GM19463 (cell line): ENCODE data around the gene SANBR.
"Not testable (repeated sequence)": the region's sequence is repeated elsewhere in the genome, so short reads cannot be mapped to it uniquely, and the experiment has no call there.

Source experiments
- ATAC-seq: cut with Tn5 transposase; IDR thresholded peaks from one replicate; pipeline ENCODE4 v1.9.1; 2021; ENCODE audit warnings: mild to moderate bottlenecking, moderate library complexity; ENCODE audit not compliant: unreplicated experiment

The SANBR gene

GRCh38 chr2:61065714-61066709 is at the start of gene SANBR:
Gene SANBR, plus strand, starts transcription at chr2:61065871. Its CDS starts 4,480 bp downstream, at chr2:61070351.
- ATAC-seq, result peak; percentile 97

- ATAC-seq, result no peak
Measured at GRCh38 chr2:61015976-61016375, 49.7 kb upstream of the SANBR start.

- no peak for ATAC-seq
Measured at GRCh38 chr2:61016392-61017002, 49.2 kb upstream of the SANBR start.

GRCh38 chr2:61017003-61017555 is 48.6 kb upstream of the SANBR start:
- peak; percentile 54 for ATAC-seq

- ATAC-seq, result peak; percentile 81
Measured at GRCh38 chr2:61017556-61018317, 47.9 kb upstream of the SANBR start, which contains the start of the genes PEX13 and PUS10. Gene PEX13, plus strand, starts transcription at chr2:61017720. Its CDS starts 40 bp downstream, at chr2:61017760. Gene PUS10, minus strand, starts transcription at chr2:61018255. Its CDS starts 6,365 bp downstream, at chr2:61011890.

- ATAC-seq, result no peak
Measured at GRCh38 chr2:61018318-61018755, 47.3 kb upstream of the SANBR start.

- ATAC-seq, result no peak
Measured at GRCh38 chr2:61018798-61019197, 46.9 kb upstream of the SANBR start.

- ATAC-seq, result no peak
Measured at GRCh38 chr2:61021228-61021660, 44.4 kb upstream of the SANBR start.

- ATAC-seq, result no peak
Measured at GRCh38 chr2:61023670-61024069, 42.0 kb upstream of the SANBR start.

GRCh38 chr2:61029533-61029932 is 36.1 kb upstream of the SANBR start:
- ATAC-seq, result no peak

- not testable (repeated sequence) for ATAC-seq
Measured at GRCh38 chr2:61034592-61034991, 31.1 kb upstream of the SANBR start.

- ATAC-seq, result not testable (repeated sequence)
Measured at GRCh38 chr2:61036643-61037042, 29.0 kb upstream of the SANBR start.

- ATAC-seq, result no peak
Measured at GRCh38 chr2:61042807-61043206, 22.9 kb upstream of the SANBR start.

- ATAC-seq, result no peak
Measured at GRCh38 chr2:61044636-61045035, 21.0 kb upstream of the SANBR start.

- no peak for ATAC-seq
Measured at GRCh38 chr2:61045226-61045625, 20.4 kb upstream of the SANBR start.

- ATAC-seq, result no peak
Measured at GRCh38 chr2:61045999-61046398, 19.7 kb upstream of the SANBR start.

GRCh38 chr2:61055557-61055956 is 10.1 kb upstream of the SANBR start:
- no peak for ATAC-seq

GRCh38 chr2:61057562-61057961 is 8.1 kb upstream of the SANBR start:
- no peak for ATAC-seq

GRCh38 chr2:61059382-61059781 is 6.3 kb upstream of the SANBR start:
- no peak for ATAC-seq

- ATAC-seq, result no peak
Measured at GRCh38 chr2:61074100-61074499, 8.4 kb downstream of the SANBR start.

- no peak for ATAC-seq
Measured at GRCh38 chr2:61085883-61086282, 20.2 kb downstream of the SANBR start.
